Right lobe of liver (tissue), 6 donors: ENCODE measurements around the gene BIRC2. TPM values are rescaled to one million over a fixed set of nuclear protein-coding genes. Genes with fewer than 3 reads are reported as not detected.

Source experiments
- ATAC-seq, 4 donors: fragments of 200-7000 bp; cut with Tn5 transposase; one replicate each; pipeline ENCODE4 v1.9.1; 2020; ENCODE audit warnings: mild to moderate bottlenecking in 4 of 4, moderate library complexity in 4 of 4
- DNase-seq, 3 donors: peaks; one replicate each; pipeline ENCODE4 v3.0.0-alpha.2; 2020
- H3K27ac ChIP-seq, 3 donors: fragments of 200-600 bp; one replicate each; pipeline ENCODE4 v1.8.0; 2022
- H3K27me3 ChIP-seq, 2 donors: fragments of 200-600 bp; one replicate each; pipeline ENCODE4 v1.8.0; 2022
- H3K36me3 ChIP-seq, 4 donors: fragments of 200-600 bp; sonication (generic) in 1 of 4; one replicate each; pipeline versions ENCODE4 v1.5.1 to v1.8.0; 2017 to 2022; ENCODE audit warnings: control low read depth in 1 of 4
- H3K4me1 ChIP-seq, 4 donors: fragments of 200-600 bp; sonication (generic) in 1 of 4; one replicate each; pipeline versions ENCODE4 v1.5.1 to v1.8.0; 2017 to 2022; ENCODE audit warnings: control low read depth in 1 of 4
- H3K4me3 ChIP-seq, 3 donors: fragments of 200-600 bp; one replicate each; pipeline ENCODE4 v1.8.0; 2022
- H3K9me3 ChIP-seq, 4 donors: fragments of 200-600 bp; sonication (generic) in 1 of 4; one replicate each; pipeline versions ENCODE4 v1.5.1 to v1.8.0; 2017 to 2022; ENCODE audit warnings: control low read depth in 1 of 4
- CTCF ChIP-seq, 4 donors: fragments of 200-600 bp in 3 of 4; fragments of 450-650 bp in 1 of 4; IDR thresholded peaks; one replicate each; pipeline versions ENCODE4 v1.5.1 to v1.8.0; 2016 to 2022; ENCODE audit warnings: antibody characterized with exemption in 4 of 4, mild to moderate bottlenecking in 2 of 4
- POLR2A ChIP-seq: fragments of 450-650 bp; IDR thresholded peaks from one replicate; pipeline ENCODE4 v1.6.1; 2017; ENCODE audit warnings: antibody characterized with exemption, mild to moderate bottlenecking
- WGBS: methylation state at CpG from one replicate; pipeline ENCODE4 v1.1.6; 2018; ENCODE audit warnings: low coverage, low lambda C conversion rate; ENCODE audit not compliant: insufficient coverage; ENCODE audit errors: missing lambda C conversion rate; 5-methylcytosine and 5-hydroxymethylcytosine counted together
- intact Hi-C, 2 donors: fragments of 100-400 bp; cut with DNase I; formaldehyde crosslinking; loops; one replicate each; pipeline versions ENCODE4 v1.11.2 to v1.14.1; 2022
- total RNA-seq, 6 experiments: library from RNA; depleted of rRNA in 2 of 6; stranded (reverse); fragments of >200 nt in 2 of 6; fragmentation: NEBNext Ultra II Directional in 3 of 6; extraction: Animal tissue kit (Norgen Biotek cat#: 25700) in 3 of 6; gene quantifications; one replicate each; pipeline versions ENCODE4 v1.1.0 to v1.2.4, GENCODE V29; 2016 to 2023
- donor health status: DM: no; HTN: yes; CAD: no.
- donor health status: DM: no; HTN: no; CAD: no.
- donor health status: DM: no; HTN: no; CAD: no.
- donor health status: DM: no; HTN: yes; CAD: no.
- donor health status: DM: no; HTN: yes; CAD: no.

The BIRC2 gene
- total RNA-seq, 6 experiments from 2014 or later, result 20.2 to 26.6 (median 25.3) TPM

GRCh38 chr11:102406099-102406498 lies 59.1 kb downstream of the BIRC2 start:
- H3K4me3 ChIP-seq, result no peak overlapping the region
- H3K9me3 ChIP-seq, result no peaks in the 10 kb centered on the region
- no peak for TF ChIP-seq POLR2A
- no peak for TF ChIP-seq CTCF (IDR thresholded peaks at IDR 0.05)
- intact Hi-C loops, result no loop called here
- peaks cover 0 to 8% (median 0%) of the 10 kb centered on the region in 4 donors for H3K4me1 ChIP-seq
- peaks cover 0 to 13% (median 9%) of the 10 kb centered on the region in 4 donors for H3K36me3 ChIP-seq
- no peak overlapping the region for H3K27ac ChIP-seq
- 100% methylated on average over 1 of the region's 2 CpGs for WGBS
- ATAC-seq (peak in 1 of 4 donors; percentile 20), DNase-seq (no peak)
- H3K27me3 ChIP-seq, result no peaks in the 10 kb centered on the region

DNA sequence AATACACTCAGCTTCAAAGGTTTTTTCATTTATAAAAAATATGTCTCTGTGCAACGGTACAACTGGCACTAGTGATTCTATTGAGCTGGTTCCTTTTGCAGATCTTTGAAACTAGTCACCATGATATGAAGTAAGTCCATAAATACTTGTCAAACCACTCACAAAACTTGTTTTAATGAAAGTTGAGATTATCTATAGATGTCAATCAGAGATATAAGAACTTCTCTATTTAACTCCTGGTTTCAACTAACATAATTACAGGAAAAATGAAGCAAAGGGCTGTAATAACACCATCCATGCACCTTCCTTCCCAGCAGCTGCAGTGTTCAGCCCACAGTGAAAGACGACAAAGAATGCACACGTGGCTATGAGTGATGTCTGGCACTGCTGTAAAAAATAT lies 60.9 kb downstream of the BIRC2 start:
- 74% methylated on average over 3 of the region's 3 CpGs for WGBS
- intact Hi-C loops, result no loop called here
- no peaks in the 10 kb centered on the region for H3K27me3 ChIP-seq

DNA sequence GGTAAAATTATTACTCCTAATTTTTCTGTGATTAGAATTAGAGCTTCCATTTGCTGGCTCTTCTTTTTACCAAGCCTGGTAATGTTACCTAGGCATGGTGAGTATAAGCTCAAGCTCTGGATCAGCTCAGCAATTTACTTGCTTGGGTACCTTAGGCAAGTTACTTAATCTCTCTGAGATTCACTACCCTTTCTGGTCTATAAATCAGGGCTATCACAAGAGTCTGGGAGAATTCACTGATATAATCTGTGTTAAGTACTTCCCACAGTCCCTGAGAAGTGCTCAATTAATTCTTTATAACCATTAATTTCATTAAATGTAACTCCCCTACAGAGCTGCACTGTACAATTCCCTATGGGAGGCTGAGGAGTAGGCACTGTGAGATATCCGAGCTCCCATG lies 61.3 kb downstream of the BIRC2 start:
- peaks cover 0 to 14% (median 0%) of the 10 kb centered on the region in 4 donors for H3K4me1 ChIP-seq
- H3K36me3 ChIP-seq, result peaks cover 0 to 7% (median 4%) of the 10 kb centered on the region in 4 donors
- 91% methylated on average over 1 of the region's 1 CpG for WGBS
- intact Hi-C loops, result no loop called here
- no peak for TF ChIP-seq POLR2A
- no peak overlapping the region for H3K4me3 ChIP-seq
- DNase-seq (no peak), ATAC-seq (no peak)
- H3K9me3 ChIP-seq, result no peaks in the 10 kb centered on the region
- no peak overlapping the region for H3K27ac ChIP-seq
- H3K27me3 ChIP-seq, result no peaks in the 10 kb centered on the region

More for the DNA sequence above, 60.9 kb downstream of the BIRC2 start:
- Histone ChIP-seq H3K36me3 (peaks cover 0 to 7% (median 4%) of the 10 kb centered on the region in 4 donors), H3K4me1 (peaks cover 0 to 12% (median 0%) of the 10 kb centered on the region in 4 donors), H3K4me3 (no peak overlapping the region), H3K27ac (no peak overlapping the region), H3K9me3 (no peaks in the 10 kb centered on the region)
- ATAC-seq (no peak), DNase-seq (no peak)
- no peak for TF ChIP-seq CTCF (IDR thresholded peaks at IDR 0.05)
- no peak for TF ChIP-seq POLR2A

GRCh38 chr11:102410382-102410784 lies 63.4 kb downstream of the BIRC2 start:
- no peak for TF ChIP-seq CTCF (IDR thresholded peaks at IDR 0.05)
- no peak for TF ChIP-seq POLR2A
- no peak for DNase-seq
- H3K4me3 ChIP-seq, result no peak overlapping the region
- intact Hi-C loops, result no loop called here
- peaks cover 0 to 20% (median 0%) of the 10 kb centered on the region in 4 donors for H3K4me1 ChIP-seq
- H3K9me3 ChIP-seq, result no peaks in the 10 kb centered on the region
- H3K36me3 ChIP-seq, result peaks cover 0 to 7% (median 4%) of the 10 kb centered on the region in 4 donors
- 80% methylated on average over 3 of the region's 5 CpGs for WGBS
- ATAC-seq, result peak in 1 of 4 donors; percentile 16
- no peaks in the 10 kb centered on the region for H3K27me3 ChIP-seq
- H3K27ac ChIP-seq, result no peak overlapping the region

DNA sequence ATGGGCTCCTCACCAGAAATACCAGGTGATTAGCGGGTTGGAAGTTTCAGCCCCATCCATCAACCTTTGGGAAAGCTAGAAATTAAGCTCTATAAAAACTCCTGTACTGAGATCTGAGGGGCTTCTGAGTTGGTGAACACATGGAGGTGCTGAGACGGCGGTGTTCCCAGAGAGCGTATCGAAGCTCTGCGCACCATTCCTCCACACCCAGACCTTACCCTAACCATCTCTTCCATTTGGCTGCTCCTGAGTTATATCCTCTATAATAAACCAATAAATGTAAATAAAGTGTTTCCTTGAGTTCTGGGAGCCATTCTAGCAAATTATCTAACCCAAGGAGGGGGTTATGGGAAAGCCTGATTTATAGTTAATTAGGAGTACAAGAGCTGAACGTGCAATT lies 64.1 kb downstream of the BIRC2 start:
- Histone ChIP-seq H3K9me3 (no peaks in the 10 kb centered on the region), H3K4me1 (peaks cover 0 to 22% (median 0%) of the 10 kb centered on the region in 4 donors), H3K27ac (no peak overlapping the region), H3K36me3 (peaks cover 0 to 7% (median 4%) of the 10 kb centered on the region in 4 donors), H3K4me3 (no peak overlapping the region), H3K27me3 (no peaks in the 10 kb centered on the region)
- intact Hi-C loops, result no loop called here
- 94% methylated on average over 6 of the region's 7 CpGs for WGBS
- no peak for TF ChIP-seq POLR2A
- no peak for TF ChIP-seq CTCF (IDR thresholded peaks at IDR 0.05)
- no peak for DNase-seq
- ATAC-seq, result no peak
